SK-N-SH (cell line): ENCODE data around the gene LRRC66. TPM values are rescaled to one million over a fixed set of nuclear protein-coding genes. Genes with fewer than 3 reads are reported as not detected.

Experiments
- CTCF ChIA-PET: fragments of 300-600, 350-600 bp; formaldehyde crosslinking; extraction: SDS; loops from one replicate; lab custom pipeline; 2021; lab: Yijun Ruan, JAX
- POLR2A ChIA-PET: fragments of 350-600 bp; sonication (Branson Sonifier 250); formaldehyde crosslinking; extraction: SDS; loops from one replicate; lab custom pipeline; 2020; ENCODE audit warnings: antibody characterized with exemption, inconsistent platforms; lab: Yijun Ruan, JAX
- DNase-seq: peaks from one replicate; pipeline ENCODE4 v3.0.0; 2012
- H2AFZ ChIP-seq: fragments of 200-600 bp; sonication (generic); 2 replicates; pipeline ENCODE4 v1.8.1; 2016; ENCODE audit warnings: antibody characterized with exemption, mild to moderate bottlenecking, low read depth
- H3F3A ChIP-seq: fragments of 200-600 bp; sonication (generic); replicated peaks from 2 replicates; pipeline ENCODE3; 2016; ENCODE audit warnings: antibody characterized with exemption, mild to moderate bottlenecking; ENCODE audit not compliant: insufficient read depth
- H3K27ac ChIP-seq, 2 experiments: fragments of 200-500 bp in 1 of 2; fragments of 200-600 bp in 1 of 2; sonication (Bioruptor generic) in 1 of 2; sonication (generic), shearing (Covaris generic) in 1 of 2; 2 replicates each; pipeline versions ENCODE4 v1.5.1 to v1.6.1; 2014 to 2016; ENCODE audit warnings: low read depth in 2 of 2, inconsistent platforms in 1 of 2, low read length in 1 of 2, mild to moderate bottlenecking in 1 of 2, mixed read lengths in 1 of 2
- H3K27me3 ChIP-seq: fragments of 200-600 bp; sonication (generic), shearing (Covaris generic); 2 replicates; pipeline ENCODE4 v1.6.1; 2016; ENCODE audit warnings: mixed run types; ENCODE audit not compliant: insufficient read depth
- H3K36me3 ChIP-seq, 2 experiments: fragments of 200-500 bp in 1 of 2; fragments of 200-600 bp in 1 of 2; sonication (Bioruptor generic) in 1 of 2; sonication (generic) in 1 of 2; replicated peaks in 1 of 2; 2 replicates each; pipeline versions ENCODE3 to v1.5.1; 2014 to 2016; ENCODE audit warnings: low read length in 1 of 2, mild to moderate bottlenecking in 1 of 2; ENCODE audit not compliant: insufficient read depth in 2 of 2, control insufficient read depth in 1 of 2
- H3K4me1 ChIP-seq, 2 experiments: fragments of 200-500 bp in 1 of 2; fragments of 200-600 bp in 1 of 2; sonication (Bioruptor generic) in 1 of 2; sonication (generic), shearing (Covaris generic) in 1 of 2; 2 replicates each; pipeline versions ENCODE4 v1.5.1 to v1.6.1; 2014 to 2016; ENCODE audit warnings: low read depth in 1 of 2, low read length in 1 of 2, mixed run types in 1 of 2; ENCODE audit not compliant: insufficient read depth in 2 of 2, control insufficient read depth in 1 of 2
- H3K4me2 ChIP-seq: fragments of 200-600 bp; sonication (generic), shearing (Covaris generic); 2 replicates; pipeline ENCODE4 v1.6.1; 2017; ENCODE audit warnings: mixed run types
- H3K4me3 ChIP-seq, 2 experiments: fragments of 200-500 bp in 1 of 2; fragments of 200-600 bp in 1 of 2; sonication (Bioruptor generic) in 1 of 2; sonication (generic), shearing (Covaris generic) in 1 of 2; 2 replicates each; pipeline versions ENCODE4 v1.5.1 to v1.8.1; 2014 to 2016; ENCODE audit warnings: low read depth in 2 of 2, inconsistent platforms in 1 of 2, low read length in 1 of 2, mild to moderate bottlenecking in 1 of 2, mixed read lengths in 1 of 2, moderate library complexity in 1 of 2
- H3K79me2 ChIP-seq: fragments of 200-600 bp; sonication (generic); 2 replicates; pipeline ENCODE4 v1.8.1; 2017; ENCODE audit warnings: mild to moderate bottlenecking; ENCODE audit not compliant: insufficient read depth
- H3K9ac ChIP-seq: fragments of 200-600 bp; sonication (generic); 2 replicates; pipeline ENCODE4 v1.6.1; 2017; ENCODE audit warnings: mixed run types
- H3K9me2 ChIP-seq: fragments of 200-600 bp; sonication (generic); 2 replicates; pipeline ENCODE4 v1.6.1; 2017; ENCODE audit warnings: mixed run types
- H3K9me3 ChIP-seq: fragments of 200-600 bp; sonication (generic); 2 replicates; pipeline ENCODE4 v1.6.1; 2017; ENCODE audit warnings: mixed run types, mild to moderate bottlenecking, moderate library complexity
- H4K20me1 ChIP-seq: fragments of 200-600 bp; sonication (generic); 2 replicates; pipeline ENCODE4 v1.6.1; 2017; ENCODE audit warnings: mild to moderate bottlenecking, mixed run types; ENCODE audit not compliant: insufficient read depth
- ELF1 ChIP-seq: IDR thresholded peaks from 2 replicates; pipeline ENCODE4 v1.4.0; 2012
- EP300 ChIP-seq, 2 experiments: IDR thresholded peaks; 2 replicates each; pipeline versions ENCODE4 v1.4.0 to v1.6.1; 2012; ENCODE audit warnings: borderline replicate concordance in 1 of 2, low read depth in 1 of 2, low read length in 1 of 2
- FOXM1 ChIP-seq: IDR thresholded peaks from 2 replicates; pipeline ENCODE4 v1.4.0; 2012; ENCODE audit warnings: low read depth, mild to moderate bottlenecking
- GATA2 ChIP-seq: sonication (generic); formaldehyde crosslinking; IDR thresholded peaks from 2 replicates; pipeline ENCODE4 v1.5.0; 2020; ENCODE audit warnings: mild to moderate bottlenecking, missing genetic modification reagents
- IRF3 ChIP-seq: fragments of 150-350 bp; IDR thresholded peaks from 2 replicates; pipeline ENCODE4 v1.6.1; 2016; ENCODE audit warnings: mild to moderate bottlenecking, low read depth, low read length
- NFIC ChIP-seq: IDR thresholded peaks from 2 replicates; pipeline ENCODE4 v1.4.0; 2012; ENCODE audit warnings: borderline replicate concordance
- PBX3 ChIP-seq: IDR thresholded peaks from 2 replicates; pipeline ENCODE4; 2012
- SIN3A ChIP-seq: IDR thresholded peaks from 2 replicates; pipeline ENCODE4 v1.6.1; 2012; ENCODE audit warnings: low read depth, mild to moderate bottlenecking, low read length, moderate library complexity, borderline replicate concordance
- SMC3 ChIP-seq: IDR thresholded peaks from 2 replicates; pipeline ENCODE4 v1.6.1; 2012; ENCODE audit warnings: low read depth, low read length, improper control_type of control experiment
- TEAD4 ChIP-seq: IDR thresholded peaks from 2 replicates; pipeline ENCODE4 v1.4.0; 2012; ENCODE audit warnings: mild to moderate bottlenecking, borderline replicate concordance; ENCODE audit not compliant: insufficient read depth
- WGBS: methylation state at CpG from one replicate; pipeline ENCODE4 v1.1.6; 2017; ENCODE audit warnings: low lambda C conversion rate; 5-methylcytosine and 5-hydroxymethylcytosine counted together
- polyA plus RNA-seq, 3 experiments: library from polyadenylated mRNA; depleted of rRNA; stranded (reverse); fragments of >200 nt; gene quantifications; 2 replicates each; pipeline ENCODE4 v1.2.3, GENCODE V29; 2012

LRRC66 gene
- polyA plus RNA-seq, 1 of the 3 experiments (the other 2 are of a cell fraction) = 0.07 TPM

DNA sequence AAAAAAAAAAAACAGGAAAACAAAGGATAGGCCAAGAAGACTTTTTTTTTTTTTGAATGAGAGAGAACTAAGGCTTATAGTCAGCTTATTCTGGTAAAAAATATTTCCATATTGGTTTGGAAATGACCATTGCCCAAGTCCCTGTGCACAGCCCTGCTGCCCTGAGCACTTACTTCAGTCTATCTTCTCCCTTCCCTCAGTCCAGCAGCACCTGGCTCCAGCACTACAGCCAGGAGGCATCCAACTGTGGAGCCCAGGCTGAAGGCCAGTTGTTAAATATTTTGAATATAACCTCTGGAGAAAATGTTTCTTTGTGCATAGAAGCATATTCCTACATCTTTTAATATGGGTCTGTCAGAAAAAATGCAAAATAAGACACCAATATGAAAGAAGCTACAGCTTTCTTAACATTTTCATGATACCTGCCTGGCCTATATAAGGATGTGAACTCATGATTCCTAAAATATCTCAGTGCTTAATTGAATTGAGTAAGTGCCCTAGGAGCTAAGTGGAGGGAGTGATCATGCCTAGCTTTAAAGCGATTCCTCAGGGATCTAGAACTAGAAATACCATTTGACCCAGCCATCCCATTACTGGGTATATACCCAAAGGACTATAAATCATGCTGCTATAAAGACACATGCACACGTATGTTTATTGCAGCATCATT lies 14.4 kb downstream of the LRRC66 start:
- H2AFZ ChIP-seq = no peak overlapping the region
- 80% methylated on average over 1 of the region's 2 CpGs for WGBS
- no peaks in the 10 kb centered on the region for H3K4me1 ChIP-seq
- H3K79me2 ChIP-seq = no peaks in the 10 kb centered on the region
- H3K36me3 ChIP-seq = peaks cover 0 to 7% of the 10 kb centered on the region in 2 experiments
- H4K20me1 ChIP-seq = no peaks in the 10 kb centered on the region
- no peak for DNase-seq
- H3F3A ChIP-seq = no peaks in the 10 kb centered on the region
- CTCF ChIA-PET = no interaction called here
- H3K4me3 ChIP-seq = no peak overlapping the region
- H3K4me2 ChIP-seq = no peak overlapping the region
- no peak overlapping the region for H3K9ac ChIP-seq
- no peaks in the 10 kb centered on the region for H3K27me3 ChIP-seq
- no peaks in the 10 kb centered on the region for H3K9me2 ChIP-seq
- no peak overlapping the region for H3K27ac ChIP-seq
- POLR2A ChIA-PET = no interaction called here
- no peak for TF ChIP-seq EP300 (IDR thresholded peaks at IDR 0.05; ENCODE audit: borderline replicate concordance in 1 of 2, low read depth in 1 of 2, low read length in 1 of 2)
- no peaks in the 10 kb centered on the region for H3K9me3 ChIP-seq

DNA sequence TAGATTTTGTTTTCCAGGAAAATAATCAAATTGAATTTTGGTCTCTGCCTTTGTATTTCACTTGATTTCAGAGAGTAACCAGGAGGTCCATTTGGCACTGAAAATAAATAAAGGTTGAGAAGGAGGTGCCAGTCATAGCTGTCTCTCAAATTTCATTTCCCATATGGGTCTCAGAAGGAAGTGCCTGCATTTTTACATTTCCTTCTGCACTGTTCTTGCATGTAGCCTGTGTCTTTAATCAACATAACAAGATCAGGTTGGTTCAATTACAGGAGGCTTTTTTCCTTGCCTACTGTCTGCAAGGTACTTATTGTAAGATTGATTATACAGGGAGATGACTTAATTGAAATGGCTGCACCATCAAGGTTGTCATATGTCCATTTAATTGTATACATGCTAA lies 15.7 kb downstream of the LRRC66 start:
- Histone ChIP-seq H3F3A (no peaks in the 10 kb centered on the region), H3K4me2 (no peak overlapping the region), H3K4me1 (no peaks in the 10 kb centered on the region), H3K4me3 (no peak overlapping the region), H3K9ac (no peak overlapping the region), H3K27me3 (no peaks in the 10 kb centered on the region), H3K36me3 (no peaks in the 10 kb centered on the region), H4K20me1 (no peaks in the 10 kb centered on the region), H3K79me2 (no peaks in the 10 kb centered on the region), H3K9me3 (no peaks in the 10 kb centered on the region), H3K9me2 (no peaks in the 10 kb centered on the region), H2AFZ (no peak overlapping the region), H3K27ac (no peak overlapping the region)
- TF ChIP-seq EP300 (IDR thresholded peaks at IDR 0.05; ENCODE audit: borderline replicate concordance in 1 of 2, low read depth in 1 of 2, low read length in 1 of 2) (no peak), SMC3 (no peak), GATA2 (CRISPR knock-in tag) (no peak), IRF3 (no peak), FOXM1 (no peak), ELF1 (no peak), PBX3 (no peak), TEAD4 (no peak), NFIC (no peak), SIN3A (no peak)
- DNase-seq = no peak
- ChIA-PET POLR2A (no interaction called here), CTCF (no interaction called here)
